GM21447 (cell line): Measurements from ENCODE around the gene MT1A.

Source experiments
- ATAC-seq: cut with Tn5 transposase; IDR thresholded peaks from one replicate; pipeline ENCODE4 v1.9.1; 2021; ENCODE audit not compliant: unreplicated experiment

The MT1A gene

GRCh38 chr16:56637814-56638750 is at the start of gene MT1A:
Gene MT1A, plus strand, starts transcription at chr16:56638666. Its CDS starts 73 bp downstream, at chr16:56638739.
- ATAC-seq = no peak

DNA sequence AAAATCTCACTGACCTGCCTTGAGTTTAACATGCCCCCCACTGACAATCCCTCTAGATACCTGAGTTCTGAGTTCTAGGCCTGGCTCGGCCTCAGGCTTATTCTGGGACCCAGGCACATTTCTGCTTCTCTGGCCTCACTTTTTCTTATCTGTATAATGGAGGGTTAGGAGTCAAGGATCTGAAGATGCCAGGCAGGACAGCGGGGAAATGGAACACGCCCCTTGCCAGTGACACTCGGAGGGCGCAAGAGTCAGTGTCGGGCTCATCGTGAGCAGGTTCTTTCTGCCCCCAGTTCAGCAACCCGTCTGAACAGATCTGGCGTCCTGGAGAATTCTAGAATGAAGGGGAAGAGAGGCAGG is 49.7 kb upstream of the MT1A start:
- ATAC-seq = no peak

DNA sequence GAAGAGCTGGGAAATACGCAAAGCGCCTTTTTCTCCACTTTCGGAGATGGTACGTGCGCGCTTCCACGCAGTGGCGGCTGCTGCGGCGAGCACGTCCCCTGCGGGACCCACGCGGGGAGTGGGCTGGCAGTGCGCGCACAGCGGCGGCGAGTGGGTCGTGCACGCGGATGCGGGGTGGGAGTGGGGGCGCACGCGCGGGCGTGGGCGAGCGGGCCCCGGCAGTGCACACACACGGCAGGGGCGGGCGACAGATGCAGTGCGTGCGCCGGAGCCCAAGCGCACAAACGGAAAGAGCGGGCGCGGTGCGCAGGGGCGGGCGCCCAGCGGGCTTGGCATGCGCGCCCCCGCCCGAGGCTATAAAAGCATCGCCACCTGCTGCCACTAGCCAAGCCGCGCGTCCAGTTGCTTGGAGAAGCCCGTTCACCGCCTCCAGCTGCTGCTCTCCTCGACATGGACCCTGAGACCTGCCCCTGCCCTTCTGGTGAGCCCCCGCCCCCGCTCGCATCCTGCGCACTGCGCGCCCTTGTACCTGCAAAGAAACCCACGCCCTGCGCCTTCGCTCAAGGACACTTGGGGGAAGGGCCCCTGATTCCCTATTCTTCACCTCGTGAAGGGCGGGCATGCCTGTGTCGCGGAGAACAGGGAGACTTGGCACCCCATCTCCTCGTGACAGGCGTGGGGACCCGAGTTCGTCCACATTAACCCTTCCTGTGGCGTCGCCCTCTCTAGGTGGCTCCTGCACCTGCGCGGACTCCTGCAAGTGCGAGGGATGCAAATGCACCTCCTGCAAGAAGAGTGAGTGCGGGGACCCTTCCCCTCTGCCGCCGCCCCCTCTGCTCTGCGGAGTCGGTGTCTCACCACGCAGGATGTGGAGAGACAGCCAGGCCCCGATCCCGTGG is 49.1 kb upstream of the MT1A start, which contains the start of gene MT3:
Gene MT3 (plus strand): TSS at position 388 of the 899 bp plus-strand sequence. CDS start 63 bp downstream, at position 451.
- no peak for ATAC-seq

DNA sequence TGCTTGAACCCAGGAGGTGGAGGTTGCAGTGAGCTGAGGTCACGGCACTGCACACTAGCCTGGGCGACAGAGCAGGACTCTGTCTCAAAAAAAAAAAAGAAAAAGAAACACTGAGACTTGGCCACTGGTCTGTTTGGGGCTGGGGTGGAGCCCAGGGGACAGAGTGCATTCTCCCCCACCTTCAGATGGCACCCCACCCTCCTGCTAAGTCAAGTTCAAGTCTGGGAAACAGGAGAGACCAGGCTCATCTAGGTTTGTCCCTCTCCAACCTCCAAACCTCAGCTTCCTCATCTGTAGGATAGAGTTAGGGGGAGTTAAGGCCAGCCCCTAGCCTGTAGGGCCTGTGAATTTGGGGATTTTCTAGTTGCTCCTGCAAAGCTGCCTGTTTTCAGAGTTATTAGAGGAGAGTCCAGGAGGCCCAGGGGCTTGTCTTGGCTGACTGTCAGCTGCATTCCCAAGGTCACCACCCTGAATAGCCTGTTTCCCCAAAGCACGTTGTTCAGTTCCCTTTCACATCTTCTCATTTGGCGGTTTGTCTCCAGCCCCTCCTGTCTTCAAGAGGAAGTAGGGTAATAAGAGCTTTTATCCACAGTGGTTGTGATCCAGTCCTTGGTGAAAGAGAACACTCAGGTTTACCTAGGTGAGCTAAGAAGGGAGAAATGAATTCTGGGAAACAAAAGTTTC is 46.9 kb upstream of the MT1A start:
- ATAC-seq = no peak

DNA sequence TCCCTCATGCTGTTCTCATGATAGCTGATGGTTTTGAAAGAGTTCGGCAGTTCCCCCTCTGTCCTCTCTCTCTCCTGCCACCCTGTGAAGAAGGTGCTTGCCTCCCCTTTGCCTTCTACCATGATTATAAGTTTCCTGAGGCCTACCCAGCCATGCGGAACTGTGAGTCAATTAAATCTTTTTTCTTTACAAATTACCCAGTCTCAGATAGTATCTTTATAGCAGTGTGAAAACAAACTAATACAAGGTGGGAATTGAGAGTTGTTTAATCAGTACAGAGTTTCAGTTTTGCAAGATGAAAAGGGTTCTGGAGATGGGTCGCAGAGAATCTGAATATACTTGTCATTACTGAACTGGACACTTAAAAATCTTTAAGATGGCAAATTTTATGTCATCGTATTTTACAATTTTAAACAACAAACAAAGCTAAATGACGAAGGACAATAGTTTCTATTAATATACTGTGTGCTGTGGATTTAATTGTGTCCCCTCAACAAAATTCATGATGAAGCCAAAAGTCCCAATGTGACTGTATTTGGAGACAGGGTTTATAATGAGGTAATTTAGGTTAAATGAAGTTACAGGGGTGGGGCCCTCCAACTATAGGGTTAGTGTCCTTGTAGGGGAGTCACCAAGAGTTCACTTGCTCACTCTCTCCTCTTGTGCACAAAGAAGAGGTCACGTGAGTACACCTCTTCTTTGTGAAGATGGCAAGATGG is 44.7 kb upstream of the MT1A start:
- no peak for ATAC-seq

- ATAC-seq = no peak
Measured at GRCh38 chr16:56594292-56594619, 44.2 kb upstream of the MT1A start.

- no peak for ATAC-seq
Measured at GRCh38 chr16:56600398-56600999, 38.0 kb upstream of the MT1A start.

DNA sequence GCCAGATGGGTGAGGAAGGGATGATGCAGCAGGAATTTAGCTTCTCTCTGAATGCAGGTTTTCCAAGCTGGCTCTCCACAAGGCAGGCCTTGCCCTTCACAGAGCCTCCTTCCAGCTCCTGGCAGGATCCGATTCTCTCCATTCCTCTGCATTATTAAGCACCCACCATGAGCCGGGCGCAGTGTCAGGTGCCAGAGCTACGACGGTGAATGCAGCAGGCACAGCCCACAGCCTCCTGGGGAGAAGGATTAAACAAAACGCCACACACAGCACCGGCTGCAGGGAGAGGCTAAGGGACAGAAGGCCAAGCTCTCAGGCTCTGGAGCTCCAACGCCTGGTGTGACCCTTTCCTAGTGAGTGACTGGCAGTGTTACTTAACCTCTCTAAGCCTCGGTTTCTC is 37.1 kb upstream of the MT1A start:
- no peak for ATAC-seq

DNA sequence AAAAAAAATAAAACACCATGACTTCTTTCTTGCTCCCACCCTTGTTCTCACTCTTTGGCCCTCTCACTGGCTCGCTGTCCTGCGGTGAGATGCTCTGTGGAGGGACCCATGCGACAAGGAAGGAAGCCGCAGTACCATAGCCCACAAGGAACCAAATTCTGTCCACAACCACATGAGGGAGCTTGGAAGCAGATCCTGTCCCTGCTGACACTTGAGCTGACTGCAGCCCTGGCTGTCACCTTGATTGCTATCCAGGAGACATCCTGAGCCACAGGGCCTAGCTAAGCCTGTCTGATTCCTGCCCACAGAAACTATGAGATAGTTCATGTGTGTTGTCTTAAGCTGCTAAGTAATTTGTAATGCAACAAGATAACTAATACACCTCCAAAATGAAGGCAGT is 34.9 kb upstream of the MT1A start:
- ATAC-seq = no peak

GRCh38 chr16:56604966-56605365 is 33.5 kb upstream of the MT1A start:
- ATAC-seq = no peak

GRCh38 chr16:56605475-56605874 is 33.0 kb upstream of the MT1A start:
- no peak for ATAC-seq

- ATAC-seq = no peak
Measured at GRCh38 chr16:56606071-56606475, 32.4 kb upstream of the MT1A start.

DNA sequence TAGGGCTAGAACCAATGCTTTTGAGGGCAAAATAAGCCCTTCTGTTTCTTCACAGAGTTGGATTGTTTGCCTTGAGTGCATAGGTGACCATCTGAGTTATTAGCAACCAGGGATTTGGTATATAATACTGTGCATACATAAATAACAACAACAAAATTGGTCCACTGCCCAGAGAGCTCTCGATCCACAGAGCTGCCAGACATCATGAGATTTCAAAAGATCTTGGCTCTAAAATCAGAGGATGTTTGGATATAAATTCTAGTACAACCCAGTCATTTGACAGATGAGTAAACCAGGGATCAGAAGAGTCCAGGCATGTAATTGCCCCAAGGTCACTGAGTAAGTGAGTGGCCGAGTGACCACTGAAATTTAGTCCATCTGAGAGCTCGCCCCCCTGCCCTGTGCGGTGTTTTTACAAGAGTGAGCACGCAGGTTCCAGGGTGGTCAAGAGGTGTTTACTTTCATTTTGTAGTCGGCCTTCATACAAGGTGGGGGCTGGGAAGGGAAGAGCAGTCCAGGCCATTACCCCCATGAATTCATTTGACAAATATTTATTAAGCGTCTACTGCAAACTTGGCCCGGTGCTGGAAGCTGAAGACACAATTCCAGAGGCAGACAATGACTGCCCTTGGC is 31.9 kb upstream of the MT1A start:
- ATAC-seq = no peak

DNA sequence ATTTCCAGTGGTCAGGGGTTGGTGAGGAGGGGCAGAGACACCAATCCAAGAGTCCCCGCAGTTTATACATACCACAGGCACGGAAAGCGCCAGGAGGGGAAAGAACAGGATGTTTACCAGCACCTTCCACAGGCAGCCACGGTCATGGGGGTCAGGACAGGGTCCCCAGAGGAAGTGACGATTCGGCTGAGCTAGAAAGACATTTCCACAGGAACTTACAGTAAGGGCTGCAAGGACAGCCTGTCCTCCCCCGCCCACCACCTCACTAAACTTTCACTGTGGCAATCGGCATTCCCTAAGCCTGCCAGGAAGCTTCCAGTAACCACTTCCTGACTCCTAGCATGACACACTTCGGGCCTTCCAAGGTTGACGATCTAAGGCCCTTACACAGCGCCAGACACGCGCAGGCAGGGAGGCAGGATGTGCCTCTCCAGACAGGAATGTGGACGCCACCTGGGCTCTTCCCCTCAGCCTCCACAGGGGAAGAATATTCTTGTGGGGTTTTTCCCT is 31.3 kb upstream of the MT1A start:
- ATAC-seq = no peak

GRCh38 chr16:56607675-56608042 is 30.8 kb upstream of the MT1A start:
- no peak for ATAC-seq

GRCh38 chr16:56608043-56608875 is 30.2 kb upstream of the MT1A start, which contains the start of gene MT2A:
Gene MT2A, plus strand, starts transcription at chr16:56608584. Its CDS starts 72 bp downstream, at chr16:56608656.
- ATAC-seq = peak; percentile 75

- ATAC-seq = no peak
Measured at GRCh38 chr16:56608876-56609462, 29.5 kb upstream of the MT1A start.

DNA sequence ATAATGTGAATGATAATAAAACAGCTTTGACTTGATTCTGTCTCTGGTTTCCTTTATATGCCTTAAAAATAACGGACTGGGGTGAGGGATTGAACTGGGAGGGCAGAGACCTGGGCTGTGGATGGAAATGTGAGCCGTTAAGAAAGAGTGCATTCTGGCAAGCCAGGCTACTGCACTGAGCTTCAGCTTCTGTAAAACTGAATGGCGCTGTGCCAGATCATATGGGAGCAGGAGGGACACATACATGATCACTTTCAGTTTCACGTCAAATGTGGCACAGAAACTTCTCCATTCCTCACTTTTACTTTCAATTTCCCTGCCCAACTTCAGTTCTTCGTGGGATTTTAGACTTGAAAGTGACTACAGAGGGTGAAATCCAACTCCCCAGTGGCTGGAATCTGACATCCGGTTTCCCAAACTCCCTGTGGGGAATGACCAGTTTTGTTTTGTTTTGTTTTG is 29.0 kb upstream of the MT1A start:
- ATAC-seq = peak; percentile 54
